Vagina (tissue), 2 donors: Measurements from ENCODE around the gene SPO11. TPM values are rescaled to one million over a fixed set of nuclear protein-coding genes. Genes with fewer than 3 reads are reported as not detected.

Experiments used
- DNase-seq, 2 donors: peaks; one replicate each; pipeline ENCODE4 v3.0.0-alpha.2; 2017; ENCODE audit errors: extremely low spot score in 2 of 2
- H3K27ac ChIP-seq: fragments of 200-600 bp; sonication (generic); one replicate; pipeline ENCODE4 v1.5.1; 2019
- H3K27me3 ChIP-seq: fragments of 200-600 bp; sonication (generic); one replicate; pipeline ENCODE4 v1.5.1; 2019
- H3K36me3 ChIP-seq, 2 donors: fragments of 200-600 bp; sonication (generic); one replicate each; pipeline ENCODE4 v1.5.1; 2017 to 2019
- H3K4me1 ChIP-seq: fragments of 200-600 bp; sonication (generic); one replicate; pipeline ENCODE4 v1.5.1; 2019
- H3K4me3 ChIP-seq, 2 donors: fragments of 200-600 bp; sonication (generic); 1 replicate in 1 of 2; 2 replicates in 1 of 2; pipeline ENCODE4 v1.5.1; 2016 to 2019
- H3K9me3 ChIP-seq: fragments of 200-600 bp; sonication (generic); one replicate; pipeline ENCODE4 v1.5.1; 2019
- CTCF ChIP-seq, 3 experiments: fragments of 450-650 bp in 2 of 3; fragments of 200-600 bp in 1 of 3; sonication (generic) in 1 of 3; IDR thresholded peaks; one replicate each; pipeline ENCODE4 v1.5.1; 2017 to 2019; ENCODE audit warnings: antibody characterized with exemption in 3 of 3, mild to moderate bottlenecking in 2 of 3, moderate library complexity in 2 of 3
- POLR2A ChIP-seq, 2 donors: fragments of 450-650 bp; IDR thresholded peaks; one replicate each; pipeline ENCODE4 v1.6.1; 2017; ENCODE audit warnings: antibody characterized with exemption in 2 of 2, mild to moderate bottlenecking in 2 of 2, moderate library complexity in 2 of 2
- POLR2AphosphoS5 ChIP-seq, 2 donors: sonication (generic); formaldehyde crosslinking; IDR thresholded peaks; one replicate each; pipeline ENCODE4 v1.9.0; 2017; ENCODE audit warnings: antibody characterized with exemption in 2 of 2, mild to moderate bottlenecking in 2 of 2, low read depth in 1 of 2; ENCODE audit not compliant: insufficient read depth in 1 of 2
- intact Hi-C: fragments of 100-400 bp; cut with DNase I; formaldehyde crosslinking; loops from one replicate; pipeline ENCODE4 v1.15.1; 2023
- total RNA-seq: library from RNA; depleted of rRNA; stranded (reverse); fragments of >200 nt; gene quantifications from one replicate; pipeline ENCODE4 v1.2.3, GENCODE V29; 2016

Gene SPO11
- total RNA-seq, 1 donor from 2014 or later = not detected

- intact Hi-C loops = loop anchor here (5.0 to 10.0 kb wide), 2 partner anchors 96 to 808 kb away; no protein-coding TSS in a partner anchor
- Histone ChIP-seq H3K27ac (no peak overlapping the region), H3K4me3 (no peak overlapping the region), H3K4me1 (peaks cover 18% of the 10 kb centered on the region), H3K9me3 (no peaks in the 10 kb centered on the region), H3K27me3 (no peaks in the 10 kb centered on the region), H3K36me3 (no peaks in the 10 kb centered on the region)
- DNase-seq = no peak
- TF ChIP-seq POLR2AphosphoS5 (IDR thresholded peaks at IDR 0.05; ENCODE audit: insufficient read depth in 1 of 2, low read depth in 1 of 2) (no peak), CTCF (IDR thresholded peaks at IDR 0.05) (no peak), POLR2A (IDR thresholded peaks at IDR 0.05) (no peak)
Observed at GRCh38 chr20:57386762-57387161, 57.2 kb downstream of the SPO11 start.

DNA sequence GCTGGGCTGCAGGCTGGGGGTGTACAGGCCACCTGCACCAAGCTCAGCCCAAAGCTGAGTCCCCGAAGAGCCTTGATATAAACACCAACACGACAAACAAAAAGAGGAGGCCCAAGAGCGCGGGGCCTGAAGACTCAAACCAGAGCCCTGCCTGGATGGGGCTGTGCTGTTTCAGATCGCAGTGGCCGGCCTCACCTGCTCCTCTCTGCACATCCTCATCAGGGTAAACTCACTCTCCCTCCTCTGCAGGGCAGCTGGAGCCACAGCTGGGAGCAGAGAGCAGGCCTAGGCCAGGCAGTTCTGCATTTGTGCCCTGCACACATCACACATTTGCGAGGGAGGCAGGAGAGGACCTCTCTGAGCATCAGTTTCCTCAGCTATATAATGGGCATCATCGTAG, 57.9 kb downstream of the SPO11 start:
- Histone ChIP-seq H3K27me3 (no peaks in the 10 kb centered on the region), H3K4me3 (no peak overlapping the region), H3K9me3 (no peaks in the 10 kb centered on the region), H3K4me1 (peaks cover 24% of the 10 kb centered on the region), H3K27ac (no peak overlapping the region), H3K36me3 (no peaks in the 10 kb centered on the region)
- DNase-seq = no peak
- intact Hi-C loops = loop anchor here (5.0 to 10.0 kb wide), 2 partner anchors 95 to 807 kb away; no protein-coding TSS in a partner anchor
- TF ChIP-seq POLR2AphosphoS5 (IDR thresholded peaks at IDR 0.05; ENCODE audit: insufficient read depth in 1 of 2, low read depth in 1 of 2) = no peak
- no peak for TF ChIP-seq POLR2A (IDR thresholded peaks at IDR 0.05)
- TF ChIP-seq CTCF (IDR thresholded peaks at IDR 0.05) = no peak

- Histone ChIP-seq H3K36me3 (no peaks in the 10 kb centered on the region), H3K27me3 (no peaks in the 10 kb centered on the region), H3K27ac (no peak overlapping the region), H3K4me1 (peaks cover 29% of the 10 kb centered on the region), H3K4me3 (no peak overlapping the region), H3K9me3 (no peaks in the 10 kb centered on the region)
- intact Hi-C loops = loop anchor here (5.0 to 10.0 kb wide), 2 partner anchors 94 to 807 kb away; no protein-coding TSS in a partner anchor
- TF ChIP-seq POLR2AphosphoS5 (IDR thresholded peaks at IDR 0.05; ENCODE audit: insufficient read depth in 1 of 2, low read depth in 1 of 2) = no peak
- no peak for TF ChIP-seq POLR2A (IDR thresholded peaks at IDR 0.05)
- no peak for TF ChIP-seq CTCF (IDR thresholded peaks at IDR 0.05)
- no peak for DNase-seq
Observed at GRCh38 chr20:57387945-57388371, 58.4 kb downstream of the SPO11 start.

- DNase-seq = no peak
- Histone ChIP-seq H3K4me1 (peaks cover 38% of the 10 kb centered on the region), H3K27ac (peak overlapping the region; percentile 76), H3K4me3 (peak overlapping the region; percentile 40 to 45), H3K36me3 (no peaks in the 10 kb centered on the region), H3K27me3 (no peaks in the 10 kb centered on the region), H3K9me3 (no peaks in the 10 kb centered on the region)
- TF ChIP-seq CTCF (IDR thresholded peaks at IDR 0.05) = no peak
- TF ChIP-seq POLR2A (IDR thresholded peaks at IDR 0.05) = no peak
- peak in 1 of 2 donors; percentile 39 for TF ChIP-seq POLR2AphosphoS5 (IDR thresholded peaks at IDR 0.05; ENCODE audit: insufficient read depth in 1 of 2, low read depth in 1 of 2)
- intact Hi-C loops = loop anchor here (5.0 to 10.0 kb wide), 2 partner anchors 93 to 806 kb away; no protein-coding TSS in a partner anchor
Observed at GRCh38 chr20:57388953-57389694, 59.5 kb downstream of the SPO11 start.
